ENCODE results near the gene RPP25L.

GRCh38 chr9:34624475-34625185 is 12.7 kb upstream of the RPP25L start:
- no peak for TF ChIP-seq CTCF (IDR thresholded peaks at IDR 0.05)
- no peak for TF ChIP-seq POLR2A (IDR thresholded peaks at IDR 0.05)
- TF ChIP-seq EP300 (IDR thresholded peaks at IDR 0.05) = no peak
- no peak for TF ChIP-seq POLR2AphosphoS5 (IDR thresholded peaks at IDR 0.05)

Measured in upper lobe of left lung (tissue), 4 donors.